GM19397 (cell line): Measurements from ENCODE around the gene CAMSAP2.
A peak's percentile ranks its signal among the peaks of the same experiment; 100 is the strongest.

Experiments
- ATAC-seq: cut with Tn5 transposase; IDR thresholded peaks from one replicate; pipeline ENCODE4 v1.9.1; 2021; ENCODE audit warnings: mild to moderate bottlenecking, moderate library complexity; ENCODE audit not compliant: unreplicated experiment

CAMSAP2 gene

DNA sequence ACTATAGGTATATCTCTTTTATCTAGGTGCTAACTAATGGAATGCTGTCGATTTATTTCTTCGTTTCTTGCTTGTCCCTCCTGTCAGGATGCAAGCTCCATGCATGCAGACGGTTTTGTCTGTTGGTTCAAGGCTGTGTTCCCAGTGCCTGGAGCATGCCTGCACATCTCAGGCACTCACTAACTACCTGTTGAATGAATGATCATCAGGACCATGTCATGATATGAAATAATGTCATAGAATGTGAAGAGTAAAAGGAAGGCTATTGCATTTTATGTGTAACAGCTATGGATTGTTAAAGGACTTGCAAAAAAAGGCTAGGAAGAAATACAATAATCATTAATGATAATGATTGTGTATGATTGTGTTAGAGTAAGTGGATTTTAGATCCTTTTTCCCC, 138.3 kb downstream of the CAMSAP2 start:
- ATAC-seq = no peak

DNA sequence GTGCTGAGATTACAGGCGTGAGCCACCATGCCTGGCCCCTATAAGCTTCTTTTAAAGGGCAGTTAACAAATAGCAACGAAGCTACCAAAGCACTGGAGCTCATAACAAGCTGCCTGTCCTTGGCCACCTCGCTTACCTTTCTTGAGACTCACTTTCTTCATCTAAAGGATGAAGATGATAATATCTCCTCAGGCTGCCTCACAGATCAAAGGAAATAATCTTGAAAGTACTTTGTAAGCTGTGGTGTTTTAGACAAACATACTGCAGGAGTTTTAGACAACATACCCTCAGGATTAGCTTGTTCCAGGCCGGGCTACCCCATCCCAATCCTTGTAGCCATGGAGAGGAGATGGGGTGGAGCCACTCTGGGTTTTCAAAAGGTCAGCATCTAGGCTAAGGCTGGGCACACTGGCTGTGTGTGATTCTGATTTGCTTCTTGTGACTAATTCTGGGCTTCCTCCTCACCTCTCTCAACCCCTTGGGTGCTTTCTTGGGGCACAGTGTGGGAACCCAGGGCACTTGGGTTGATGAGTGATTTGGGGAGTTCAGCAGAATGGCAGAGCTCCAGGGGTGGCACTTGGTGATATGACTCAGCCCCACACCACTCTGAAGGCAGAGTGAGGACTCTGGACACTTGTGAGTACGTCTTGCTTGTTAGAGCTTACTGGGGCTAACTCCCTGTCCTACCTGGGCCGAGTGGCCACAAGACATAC, 139.3 kb downstream of the CAMSAP2 start:
- peak; percentile 56 for ATAC-seq

DNA sequence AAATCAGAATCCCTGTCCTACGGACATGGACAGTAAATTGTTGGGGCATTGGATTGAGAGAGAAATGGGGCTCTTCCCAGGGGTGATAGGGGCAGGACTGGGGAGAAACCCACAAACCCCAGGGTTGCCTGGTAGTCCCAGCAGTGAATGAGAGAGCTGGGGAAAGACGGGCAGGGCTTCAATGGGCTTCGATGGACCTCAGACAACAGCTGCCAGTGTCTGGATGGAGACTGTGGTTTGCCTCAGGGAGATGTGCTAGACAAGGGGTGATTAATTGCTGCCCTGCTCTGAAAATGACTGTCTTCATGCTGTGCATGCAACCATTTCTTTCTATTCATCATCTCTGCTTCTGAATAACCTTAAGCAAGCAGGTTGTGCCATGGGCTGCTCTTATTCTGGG, 141.5 kb downstream of the CAMSAP2 start:
- ATAC-seq = no peak

DNA sequence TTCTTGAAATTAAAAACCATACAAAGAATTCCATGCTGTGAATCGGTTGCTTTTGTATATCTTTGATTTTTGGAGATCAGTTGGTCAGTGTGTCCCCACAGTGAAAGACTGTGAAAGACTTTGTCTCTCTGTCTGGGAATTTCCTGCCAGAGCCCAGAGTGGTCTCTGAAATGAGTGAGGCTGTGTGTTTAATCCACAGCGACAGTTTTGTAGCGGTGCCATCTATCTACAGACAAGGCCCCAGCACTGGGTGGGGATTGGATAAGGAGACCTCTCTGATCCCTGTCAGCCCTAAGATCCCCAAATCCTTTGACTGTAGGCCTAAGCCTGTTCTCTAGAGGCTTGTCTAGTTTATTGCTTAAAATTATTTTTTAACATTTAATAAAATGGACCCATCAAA, 144.4 kb downstream of the CAMSAP2 start:
- ATAC-seq = no peak

DNA sequence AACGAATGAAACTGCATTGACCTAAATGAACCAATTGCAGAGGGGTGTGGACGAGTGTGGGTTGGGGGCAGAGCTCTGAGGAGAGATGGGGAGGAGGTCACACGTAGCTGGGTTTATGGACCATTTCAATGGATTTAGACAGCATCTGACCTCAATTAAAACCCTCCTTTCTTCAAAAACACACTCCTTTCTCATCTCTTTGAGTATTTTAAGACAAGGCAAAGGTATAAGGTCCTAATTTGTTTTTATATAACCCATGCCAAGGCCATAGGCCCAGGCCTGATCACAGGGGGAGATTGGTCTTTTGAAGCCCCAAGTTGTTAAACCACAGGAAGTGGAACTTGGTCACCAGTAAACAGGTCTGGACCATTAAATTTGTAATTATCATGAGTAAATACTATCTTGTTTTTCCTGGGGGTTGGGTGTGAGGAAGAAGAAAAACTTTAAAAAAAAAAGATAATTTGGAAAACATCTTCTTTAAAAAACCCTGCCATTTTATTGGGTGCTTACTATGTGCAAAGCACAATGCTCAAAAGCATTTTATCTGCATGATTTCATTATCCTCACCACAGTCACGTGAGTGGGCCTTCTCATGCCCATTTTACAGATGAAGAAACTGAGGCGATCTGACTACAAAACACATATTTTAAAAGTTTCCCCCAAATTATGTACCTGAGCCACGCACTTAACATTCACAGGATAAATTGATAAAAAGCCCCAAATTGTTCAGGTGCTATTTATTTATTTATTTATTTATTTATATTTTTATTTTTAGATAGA, 147.1 kb downstream of the CAMSAP2 start:
- ATAC-seq = no peak

DNA sequence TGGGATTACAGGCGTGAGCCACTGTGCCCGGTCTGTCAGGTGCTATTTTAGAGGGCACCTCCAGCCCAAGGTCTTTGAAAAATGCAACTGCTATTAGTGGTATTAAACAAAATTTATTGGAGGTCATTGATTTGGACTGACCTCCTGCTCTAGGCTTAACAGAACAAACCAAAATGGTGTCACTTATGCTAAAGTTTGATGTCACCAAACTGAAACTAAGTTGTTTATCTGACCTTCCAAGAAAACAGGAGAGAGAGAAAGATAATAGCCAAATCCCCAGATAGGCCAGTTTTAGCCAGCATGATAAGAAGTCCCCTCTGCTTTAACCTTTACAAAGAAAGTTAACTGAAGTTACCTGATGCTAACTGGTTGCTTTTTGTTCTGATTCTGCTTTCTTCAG, 147.9 kb downstream of the CAMSAP2 start:
- ATAC-seq = no peak

DNA sequence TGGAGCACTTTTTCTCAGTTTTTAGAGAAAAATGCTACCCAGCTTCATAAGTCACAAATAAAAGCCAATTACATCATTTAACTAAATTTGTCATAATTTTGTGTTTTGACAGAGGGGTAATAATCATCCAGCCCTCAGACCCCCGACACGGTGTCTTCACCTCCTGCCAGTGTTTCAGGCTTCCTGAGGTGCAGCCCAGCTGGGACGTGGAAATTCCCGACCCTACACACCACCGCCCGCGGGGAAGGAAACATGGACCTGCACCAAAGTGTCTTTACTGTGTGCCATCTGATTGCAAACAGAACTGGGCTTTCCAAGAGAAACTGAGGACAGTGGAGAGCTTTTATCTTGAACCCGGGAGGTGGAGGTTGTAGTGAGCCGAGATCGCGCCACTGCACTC, 148.3 kb downstream of the CAMSAP2 start:
- ATAC-seq = no peak

DNA sequence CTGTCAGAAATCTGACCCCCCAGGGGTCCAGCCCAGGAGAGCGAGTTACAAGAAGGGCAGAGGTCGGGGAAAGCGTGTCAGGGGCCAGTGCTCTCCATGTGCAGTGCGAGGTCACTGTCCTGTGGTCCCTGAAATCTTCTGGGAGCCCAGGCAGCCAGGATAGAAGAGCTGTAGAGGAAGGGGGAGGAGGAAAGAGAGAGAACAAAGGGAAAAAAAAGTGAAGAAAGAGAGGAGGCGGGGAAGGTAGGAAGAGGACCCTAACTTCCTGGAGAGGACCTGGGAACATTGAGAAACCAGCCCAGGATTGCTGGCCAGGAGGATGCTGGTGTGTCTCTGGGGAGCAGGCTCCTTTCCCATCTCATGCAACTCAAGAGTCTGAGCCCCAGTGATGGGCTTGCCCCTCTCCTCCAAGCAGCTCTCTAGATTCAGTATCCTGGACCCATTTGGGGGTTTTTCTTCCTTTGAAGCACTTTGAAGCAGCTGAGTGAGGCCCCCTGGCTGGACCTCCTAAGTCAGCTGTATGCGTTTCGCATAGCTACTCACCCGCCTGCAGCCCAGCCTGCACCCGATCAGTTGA, 149.2 kb downstream of the CAMSAP2 start:
- ATAC-seq = no peak

DNA sequence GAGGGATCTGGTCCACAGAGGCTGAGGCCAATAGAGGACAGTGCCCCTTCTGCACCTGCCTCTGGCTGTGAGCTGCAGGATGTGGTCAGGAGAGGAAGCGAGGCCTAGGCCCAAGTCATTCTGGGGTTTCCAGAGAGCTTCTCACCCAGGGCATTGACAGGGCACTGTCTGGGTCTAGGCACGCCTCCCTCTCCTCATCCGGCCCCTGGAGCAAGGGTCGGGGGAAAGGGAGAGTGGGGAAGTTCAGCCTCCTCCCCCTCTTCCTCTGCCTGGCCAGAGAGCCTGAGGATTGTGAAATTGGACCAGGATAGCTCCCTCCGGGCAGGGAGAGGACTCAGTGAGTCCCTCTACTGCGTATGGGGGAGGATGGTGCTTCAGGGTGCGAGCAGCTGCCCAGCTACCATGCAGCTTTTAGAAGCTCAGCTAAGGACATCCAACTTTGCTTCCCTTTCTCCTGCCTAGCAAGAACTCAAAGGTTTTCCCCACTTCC, 149.7 kb downstream of the CAMSAP2 start:
- ATAC-seq = peak; percentile 84

DNA sequence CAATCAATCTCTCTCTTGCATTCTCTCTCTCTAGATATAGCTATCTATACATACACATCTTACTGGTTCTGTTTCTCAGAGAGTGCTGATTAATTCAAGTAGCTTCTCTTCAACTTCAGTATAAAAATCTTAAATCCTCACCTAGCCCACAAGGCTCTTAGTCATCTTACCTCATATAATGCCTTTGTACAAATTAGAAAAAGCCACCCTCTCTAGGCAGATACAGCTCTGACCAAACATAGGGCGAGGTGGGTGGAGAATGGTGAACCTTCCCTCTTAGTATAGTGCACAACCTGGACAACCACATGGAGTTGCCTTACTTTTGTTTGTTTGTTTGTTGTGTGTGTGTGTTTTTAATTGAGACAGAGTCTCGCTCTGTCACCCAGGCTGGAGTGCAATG, 150.9 kb downstream of the CAMSAP2 start:
- no peak for ATAC-seq

DNA sequence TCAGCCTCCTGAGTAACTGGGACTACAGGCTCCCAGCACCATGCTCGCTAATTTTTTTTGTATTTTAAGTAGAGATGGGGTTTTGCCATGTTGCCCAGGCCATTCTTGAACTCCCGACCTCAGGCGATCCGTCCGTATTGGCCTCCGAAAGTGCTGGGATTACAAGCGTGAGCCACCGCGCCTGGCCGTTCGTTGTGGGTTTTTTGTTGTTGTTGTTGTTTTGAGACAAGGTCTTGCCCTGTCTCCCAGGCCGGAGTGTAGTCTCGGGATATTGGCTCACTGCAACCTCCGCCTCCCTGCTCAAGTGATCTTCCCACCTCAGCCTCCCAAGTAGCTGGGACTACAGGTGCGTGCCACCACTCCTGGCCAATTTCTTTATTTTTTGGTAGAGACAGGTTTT, 151.3 kb downstream of the CAMSAP2 start:
- ATAC-seq = no peak

DNA sequence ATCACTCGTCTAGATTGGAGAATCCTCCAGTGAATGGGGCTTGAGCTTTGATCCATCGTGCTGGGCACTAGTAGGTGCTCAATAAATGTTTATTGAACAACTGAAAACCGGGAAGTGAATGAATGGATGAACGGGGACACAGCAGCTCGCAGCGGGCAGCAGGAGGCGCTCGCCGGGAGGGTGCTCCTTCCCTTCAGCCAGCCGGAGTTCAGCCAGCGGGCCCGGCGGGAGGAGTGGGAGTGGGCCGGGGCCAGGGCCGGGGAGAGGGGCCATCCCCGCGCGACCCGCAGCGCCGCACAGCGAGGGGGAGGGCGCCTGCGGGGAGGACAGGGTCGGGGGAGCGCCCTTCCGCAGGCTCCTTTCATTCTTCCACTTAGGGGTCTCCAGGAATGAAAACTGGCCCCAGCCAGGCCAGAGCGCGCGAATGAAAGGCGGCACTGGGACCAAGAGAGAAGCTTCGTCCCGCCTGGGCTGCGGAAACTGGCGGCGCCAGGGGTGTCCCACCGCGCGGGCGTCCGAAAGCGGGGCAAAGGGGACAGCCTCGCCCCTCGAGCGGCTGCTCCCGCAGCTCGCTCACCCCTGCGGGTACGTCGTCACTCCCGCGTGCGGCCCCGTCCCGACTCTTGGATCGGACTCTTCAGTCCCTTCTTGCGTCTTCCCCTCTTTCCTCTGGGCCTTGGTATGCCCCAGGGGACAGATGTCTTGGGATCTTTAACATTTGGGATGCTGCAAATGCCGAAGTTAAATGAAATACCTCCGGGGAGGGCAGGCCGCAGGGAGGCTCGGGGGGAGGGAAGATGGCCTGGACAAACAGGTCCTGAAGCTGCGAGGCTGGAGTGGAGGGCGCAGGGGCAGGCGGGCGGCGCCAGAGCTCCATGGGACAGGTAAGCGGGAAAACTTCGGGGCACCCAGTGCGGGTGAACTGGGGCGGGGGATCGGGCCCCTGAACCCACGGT, 152.4 kb downstream of the CAMSAP2 start:
- ATAC-seq = peak; percentile 21

DNA sequence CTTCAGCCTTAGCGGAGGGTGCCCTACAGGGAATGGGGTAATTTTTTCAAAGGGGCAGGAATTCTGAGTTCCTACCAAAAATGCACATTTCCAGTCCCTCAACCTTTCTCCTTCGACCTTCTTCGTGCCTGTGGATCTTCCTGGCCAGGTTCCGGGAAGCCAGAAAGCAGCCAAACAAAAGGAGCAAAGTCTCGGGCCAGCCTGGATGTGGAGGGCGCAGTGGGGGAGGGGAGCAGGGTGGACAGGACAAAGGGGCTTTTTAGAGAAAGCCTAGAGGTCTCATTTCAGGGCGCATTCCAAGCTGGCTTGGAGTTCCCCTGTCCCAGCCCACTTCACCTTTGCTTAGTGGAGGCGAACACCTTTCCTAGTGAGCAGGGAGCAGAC, 153.1 kb downstream of the CAMSAP2 start:
- ATAC-seq = no peak

DNA sequence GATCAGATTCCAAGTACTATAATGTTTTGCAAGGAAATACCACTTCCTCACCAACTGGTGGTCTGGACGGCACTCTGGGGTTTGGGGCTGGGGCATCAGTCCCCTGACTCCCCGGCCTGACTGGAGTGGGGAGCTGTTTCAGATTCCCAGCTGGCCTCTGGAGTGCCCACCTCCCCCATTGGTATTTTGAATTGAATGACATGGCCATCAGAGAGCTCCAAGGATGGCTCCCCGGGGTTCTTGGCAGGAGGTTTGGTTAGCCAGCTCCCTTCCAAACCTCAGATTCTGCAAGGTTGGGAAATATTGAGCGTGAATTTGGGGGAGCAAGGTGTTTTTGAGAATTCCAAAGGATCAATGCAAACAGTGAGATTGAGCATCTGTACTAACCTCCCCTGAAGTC, 153.9 kb downstream of the CAMSAP2 start:
- no peak for ATAC-seq

DNA sequence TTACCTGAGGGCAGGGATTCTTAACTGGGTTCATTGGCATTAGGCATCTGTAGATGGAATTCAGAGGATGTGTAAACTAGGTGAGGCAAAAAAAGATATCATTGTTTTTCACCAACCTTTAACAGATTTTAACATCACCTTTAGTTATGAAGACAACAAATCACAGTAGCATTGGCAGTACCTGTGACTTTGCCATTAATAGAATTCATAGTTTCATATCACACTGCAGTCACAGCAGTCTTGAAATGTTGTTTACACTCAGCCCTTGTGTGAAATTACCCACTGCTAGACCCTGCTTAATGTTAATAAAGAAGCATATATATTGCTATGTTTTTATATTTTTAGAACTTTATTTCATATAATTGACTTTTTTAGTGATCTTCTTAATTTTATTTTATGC, 154.3 kb downstream of the CAMSAP2 start:
- ATAC-seq = no peak

DNA sequence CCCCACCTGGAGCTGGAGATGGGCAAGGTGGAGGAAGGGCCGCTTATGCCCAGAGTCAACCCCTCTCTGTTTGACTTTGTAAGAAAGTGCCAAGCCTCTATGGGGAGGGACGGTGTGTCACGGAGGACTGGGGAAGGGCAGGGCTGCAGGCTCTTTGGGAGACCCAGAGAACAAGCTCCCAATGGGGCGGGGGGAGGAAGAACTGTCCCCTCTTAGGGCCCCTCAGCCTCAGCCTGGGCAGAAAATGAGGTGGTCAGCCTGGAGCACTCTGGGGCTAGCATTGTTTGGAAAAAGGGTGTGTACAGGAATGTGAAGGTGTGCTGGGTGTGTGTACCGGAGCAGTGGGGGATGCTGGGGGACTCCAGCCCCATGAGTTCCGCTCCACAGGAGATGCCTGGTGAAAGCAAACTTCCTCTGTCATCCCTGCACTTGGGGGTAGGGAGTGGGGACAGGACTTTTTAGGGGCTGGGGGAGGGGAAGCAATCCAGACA, 154.8 kb downstream of the CAMSAP2 start:
- ATAC-seq = no peak

DNA sequence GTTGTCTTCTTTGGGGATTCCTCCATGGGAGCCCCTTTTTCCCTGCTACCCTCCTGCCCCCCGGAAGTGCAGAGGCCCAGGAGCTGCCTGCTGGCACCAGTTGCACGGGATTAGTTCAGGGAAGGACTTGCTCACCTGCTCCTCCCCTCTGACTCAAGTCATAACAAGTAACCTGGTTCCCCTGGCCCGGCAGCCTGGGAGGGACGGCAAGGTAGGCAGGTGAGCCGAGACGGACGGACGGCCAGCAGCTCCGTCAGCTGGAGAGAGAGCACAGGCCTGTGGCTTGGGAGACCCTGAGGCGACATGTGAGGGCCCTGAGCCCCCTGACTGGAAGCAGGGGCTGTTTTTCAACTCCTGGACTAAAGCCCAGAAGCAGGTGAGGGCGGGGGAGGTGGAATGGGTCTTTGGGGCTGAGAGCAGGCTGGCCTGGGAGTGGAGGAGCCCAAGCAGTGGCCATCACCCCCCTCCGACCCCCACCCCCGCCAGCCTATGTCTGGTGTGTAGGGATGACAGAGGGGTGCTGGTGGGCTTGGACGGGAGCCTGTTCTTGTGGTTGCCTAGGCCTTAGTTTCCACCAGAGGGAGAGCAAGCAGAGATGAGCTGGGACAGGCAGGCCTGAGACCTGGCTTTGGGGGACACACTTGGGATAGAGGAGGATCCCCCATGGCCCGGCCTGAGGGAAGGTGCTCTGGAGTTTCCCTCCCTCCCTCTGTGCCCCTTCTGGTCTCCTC, 156.2 kb downstream of the CAMSAP2 start, which contains the start of gene INAVA:
INAVA (plus strand) TSS at position 189 of the 731 bp plus-strand sequence. CDS start 3,501 bp downstream, outside the sequence.
- ATAC-seq = no peak

DNA sequence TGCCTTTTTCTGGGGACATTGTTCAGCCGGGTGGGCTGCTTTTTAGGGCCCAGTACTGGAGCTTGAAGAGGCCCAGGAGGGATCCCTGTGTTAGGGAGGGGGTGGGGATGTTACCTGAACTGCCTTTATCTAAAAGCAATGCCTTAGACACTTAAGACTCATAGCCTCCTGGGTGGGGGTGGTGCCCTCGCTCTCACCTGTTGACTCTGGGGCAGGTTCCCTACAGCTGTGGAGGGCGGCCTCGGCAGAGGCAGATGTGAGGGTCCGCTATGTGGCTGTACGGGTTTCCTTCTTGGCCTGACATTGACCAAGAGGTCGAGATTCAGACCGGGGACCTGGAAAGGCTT, 156.7 kb downstream of the CAMSAP2 start:
- no peak for ATAC-seq

DNA sequence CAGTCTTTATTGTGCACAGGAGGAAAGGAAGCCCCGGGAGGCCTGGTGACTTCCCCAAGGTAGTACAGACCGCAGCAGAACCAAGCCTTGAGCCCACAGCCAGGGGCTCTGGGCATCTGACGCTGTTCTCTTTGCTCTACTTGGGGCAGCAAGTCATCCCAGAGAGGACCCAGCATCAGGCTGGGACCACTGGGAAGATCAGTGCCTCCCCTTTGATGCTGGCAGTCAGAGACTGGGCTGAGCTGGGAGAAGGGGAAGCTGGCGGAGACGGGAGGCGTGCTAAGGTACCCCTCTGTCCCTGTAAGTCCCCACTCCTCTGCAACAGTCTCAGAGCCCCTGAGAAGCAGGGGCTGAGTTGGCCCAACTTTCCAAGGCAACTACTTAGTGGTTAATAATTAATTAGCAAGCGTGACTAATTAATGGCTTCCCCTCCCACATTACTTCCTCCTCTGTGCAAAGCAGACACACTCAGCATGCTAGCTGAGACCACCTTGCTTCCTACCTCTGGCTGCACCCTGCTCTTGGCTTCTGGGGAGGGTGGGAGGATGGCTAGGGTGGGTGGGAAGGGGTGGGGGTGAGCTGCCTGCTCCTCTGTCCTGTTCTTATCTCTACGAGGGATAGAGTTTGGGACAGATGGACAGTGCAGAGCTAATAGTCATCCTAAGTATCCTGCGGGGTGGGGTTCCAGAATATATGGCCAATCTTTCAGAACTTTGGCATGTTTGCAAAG, 157.3 kb downstream of the CAMSAP2 start:
- ATAC-seq = peak; percentile 47
